ENCODE data around the gene KCNH1.
"Not testable (repeated sequence)": the region's sequence is repeated elsewhere in the genome, so short reads cannot be mapped to it uniquely, and the experiment has no call there.

The KCNH1 gene

DNA sequence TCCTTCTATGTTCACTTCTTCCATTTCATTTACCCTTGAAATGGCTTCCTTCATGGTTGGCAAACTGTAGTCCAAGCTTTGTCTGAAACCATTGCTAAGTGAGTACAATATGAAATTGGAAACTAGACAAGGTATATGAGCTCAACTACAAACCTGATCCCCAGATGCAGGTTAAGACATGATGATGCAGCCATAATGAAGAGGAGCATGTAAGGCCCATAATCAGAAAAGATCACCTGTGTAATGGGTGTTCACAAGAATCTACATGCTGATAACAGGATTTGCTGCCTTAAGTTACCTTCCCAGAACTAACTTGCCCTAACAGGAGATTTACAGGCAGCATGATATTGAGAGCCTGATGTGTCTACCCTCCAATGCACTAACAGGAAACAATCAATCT is 153.9 kb downstream of the KCNH1 start:
- H3K27me3 ChIP-seq (replicated peaks in 2 of 5; ENCODE audit: control insufficient read depth in 4 of 5, insufficient read depth in 5 of 5, low read length in 4 of 5): no peaks in the 10 kb centered on the region
- CTCF ChIA-PET: no interaction called here
- POLR2A ChIA-PET: no interaction called here
- H3K9me3 ChIP-seq (ENCODE audit: control extremely low read depth in 1 of 5, control insufficient read depth in 4 of 5, insufficient read depth in 2 of 5, low read depth in 1 of 5, low read length in 4 of 5): no peaks in the 10 kb centered on the region
- H3K4me3 ChIP-seq (ENCODE audit: control insufficient read depth in 1 of 7, extremely low read depth in 1 of 7, insufficient read depth in 4 of 7, low read depth in 2 of 7, low read length in 6 of 7): no peak overlapping the region
- H3K27ac ChIP-seq (ENCODE audit: insufficient read depth in 1 of 2, low read depth in 1 of 2, low read length in 2 of 2, poor library complexity in 1 of 2, severe bottlenecking in 2 of 2): no peak overlapping the region
- H3K36me3 ChIP-seq (ENCODE audit: control insufficient read depth in 4 of 4, insufficient read depth in 4 of 4, low read length in 3 of 4): no peaks in the 10 kb centered on the region
- no peaks in the 10 kb centered on the region for H3K4me1 ChIP-seq (ENCODE audit: control extremely low read depth in 1 of 4, control insufficient read depth in 4 of 4, insufficient read depth in 4 of 4, low read length in 3 of 4)
- DNase-seq: no peak

DNA sequence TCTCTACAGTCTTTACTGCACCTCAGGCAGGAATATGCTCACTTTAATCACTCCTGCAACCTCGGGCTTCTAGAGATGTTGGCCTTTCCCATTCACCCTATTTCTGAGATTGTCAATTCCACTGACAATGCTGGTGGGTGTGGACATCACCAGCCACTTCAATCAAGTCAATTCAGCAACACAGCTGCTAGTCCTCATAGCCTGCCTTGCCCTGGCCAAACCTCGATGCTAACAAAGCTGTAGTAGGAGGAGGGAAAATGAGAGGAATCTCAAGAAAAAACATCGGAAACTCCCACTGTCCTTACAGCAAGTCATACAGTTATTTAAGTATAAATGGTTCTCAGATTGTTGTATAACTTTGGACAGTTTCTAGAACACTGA is 155.0 kb downstream of the KCNH1 start:
- H3K4me3 ChIP-seq (ENCODE audit: control insufficient read depth in 1 of 7, extremely low read depth in 1 of 7, insufficient read depth in 4 of 7, low read depth in 2 of 7, low read length in 6 of 7): no peak overlapping the region
- ChIA-PET CTCF (no interaction called here), POLR2A (no interaction called here)
- no peak overlapping the region for H3K27ac ChIP-seq (ENCODE audit: insufficient read depth in 1 of 2, low read depth in 1 of 2, low read length in 2 of 2, poor library complexity in 1 of 2, severe bottlenecking in 2 of 2)
- no peaks in the 10 kb centered on the region for H3K27me3 ChIP-seq (replicated peaks in 2 of 5; ENCODE audit: control insufficient read depth in 4 of 5, insufficient read depth in 5 of 5, low read length in 4 of 5)
- no peaks in the 10 kb centered on the region for H3K4me1 ChIP-seq (ENCODE audit: control extremely low read depth in 1 of 4, control insufficient read depth in 4 of 4, insufficient read depth in 4 of 4, low read length in 3 of 4)
- WGBS (ENCODE audit: insufficient coverage): 90% methylated on average over 1 of the region's 3 CpGs
- H3K36me3 ChIP-seq (ENCODE audit: control insufficient read depth in 4 of 4, insufficient read depth in 4 of 4, low read length in 3 of 4): no peaks in the 10 kb centered on the region
- no peak for DNase-seq
- H3K9me3 ChIP-seq (ENCODE audit: control extremely low read depth in 1 of 5, control insufficient read depth in 4 of 5, insufficient read depth in 2 of 5, low read depth in 1 of 5, low read length in 4 of 5): no peaks in the 10 kb centered on the region

DNA sequence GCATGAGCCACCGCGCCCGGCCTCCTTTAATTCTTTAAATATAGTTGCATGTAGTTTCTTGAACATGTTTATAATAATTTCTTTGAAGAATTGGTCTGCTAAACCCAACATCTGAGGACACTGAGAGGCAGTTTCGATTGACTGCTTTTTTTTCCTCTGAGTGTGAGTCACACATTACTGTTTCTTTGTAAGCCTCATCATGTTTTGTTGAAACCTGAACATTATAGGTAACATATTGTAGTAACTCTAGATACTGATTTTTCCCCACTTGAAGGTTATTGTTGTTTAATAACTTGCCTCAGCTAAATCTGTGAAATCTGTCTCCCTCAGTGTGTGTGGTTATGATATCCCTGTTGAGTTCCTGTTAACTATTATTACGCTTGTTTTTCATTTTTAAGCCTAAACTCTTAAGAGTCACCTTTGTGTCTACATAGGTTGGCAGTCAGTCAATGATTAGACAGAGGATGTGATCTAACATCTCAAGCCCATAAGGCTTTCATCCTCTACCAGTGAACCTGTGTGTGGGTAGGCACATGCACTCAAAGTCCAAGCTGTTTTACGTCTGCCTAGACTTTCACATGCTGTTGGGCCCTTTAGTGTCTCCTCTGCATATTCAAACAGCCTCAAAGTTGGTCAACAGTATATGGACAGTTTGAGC is 155.5 kb downstream of the KCNH1 start:
- ChIA-PET CTCF (no interaction called here), POLR2A (no interaction called here)
- no peaks in the 10 kb centered on the region for H3K36me3 ChIP-seq (ENCODE audit: control insufficient read depth in 4 of 4, insufficient read depth in 4 of 4, low read length in 3 of 4)
- no peak overlapping the region for H3K27ac ChIP-seq (ENCODE audit: insufficient read depth in 1 of 2, low read depth in 1 of 2, low read length in 2 of 2, poor library complexity in 1 of 2, severe bottlenecking in 2 of 2)
- no peaks in the 10 kb centered on the region for H3K9me3 ChIP-seq (ENCODE audit: control extremely low read depth in 1 of 5, control insufficient read depth in 4 of 5, insufficient read depth in 2 of 5, low read depth in 1 of 5, low read length in 4 of 5)
- H3K4me1 ChIP-seq (ENCODE audit: control extremely low read depth in 1 of 4, control insufficient read depth in 4 of 4, insufficient read depth in 4 of 4, low read length in 3 of 4): no peaks in the 10 kb centered on the region
- 100% methylated on average over 1 of the region's 6 CpGs for WGBS (ENCODE audit: insufficient coverage)
- no peak for DNase-seq
- H3K4me3 ChIP-seq (ENCODE audit: control insufficient read depth in 1 of 7, extremely low read depth in 1 of 7, insufficient read depth in 4 of 7, low read depth in 2 of 7, low read length in 6 of 7): no peak overlapping the region
- H3K27me3 ChIP-seq (replicated peaks in 2 of 5; ENCODE audit: control insufficient read depth in 4 of 5, insufficient read depth in 5 of 5, low read length in 4 of 5): no peaks in the 10 kb centered on the region

DNA sequence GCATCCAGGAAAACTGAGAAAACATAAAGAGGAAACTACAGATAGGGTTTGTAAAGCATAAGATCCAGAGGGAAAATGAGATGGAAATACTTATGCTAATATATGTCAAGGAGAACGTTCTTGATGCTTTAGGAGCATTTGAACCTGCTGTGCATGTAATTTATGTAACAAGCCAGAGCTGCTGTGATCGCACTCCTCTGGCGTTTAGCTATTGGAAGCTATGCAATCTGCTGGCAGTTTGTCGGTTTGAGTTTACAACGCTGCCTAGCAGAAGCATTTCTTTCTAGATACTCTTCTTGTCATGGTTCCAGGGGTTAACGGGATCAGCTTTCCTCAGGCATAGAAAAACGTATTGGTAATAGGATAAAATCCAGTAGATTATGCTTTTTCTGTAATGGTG is 182.7 kb downstream of the KCNH1 start:
- 78% methylated on average over 5 of the region's 7 CpGs for WGBS (ENCODE audit: insufficient coverage)
- DNase-seq: no peak
- Histone ChIP-seq H3K4me1 (ENCODE audit: control extremely low read depth in 1 of 4, control insufficient read depth in 4 of 4, insufficient read depth in 4 of 4, low read length in 3 of 4) (no peaks in the 10 kb centered on the region), H3K27ac (ENCODE audit: insufficient read depth in 1 of 2, low read depth in 1 of 2, low read length in 2 of 2, poor library complexity in 1 of 2, severe bottlenecking in 2 of 2) (no peak overlapping the region), H3K4me3 (ENCODE audit: control insufficient read depth in 1 of 7, extremely low read depth in 1 of 7, insufficient read depth in 4 of 7, low read depth in 2 of 7, low read length in 6 of 7) (no peak overlapping the region), H3K9me3 (ENCODE audit: control extremely low read depth in 1 of 5, control insufficient read depth in 4 of 5, insufficient read depth in 2 of 5, low read depth in 1 of 5, low read length in 4 of 5) (no peaks in the 10 kb centered on the region), H3K27me3 (replicated peaks in 2 of 5; ENCODE audit: control insufficient read depth in 4 of 5, insufficient read depth in 5 of 5, low read length in 4 of 5) (no peaks in the 10 kb centered on the region), H3K36me3 (ENCODE audit: control insufficient read depth in 4 of 4, insufficient read depth in 4 of 4, low read length in 3 of 4) (no peaks in the 10 kb centered on the region)
- CTCF ChIA-PET: interaction anchor here (0.8 to 1.3 kb wide), 2 partner anchors 366 to 368 kb away, joined by 3 read pairs; no protein-coding TSS in a partner anchor
- POLR2A ChIA-PET: no interaction called here

DNA sequence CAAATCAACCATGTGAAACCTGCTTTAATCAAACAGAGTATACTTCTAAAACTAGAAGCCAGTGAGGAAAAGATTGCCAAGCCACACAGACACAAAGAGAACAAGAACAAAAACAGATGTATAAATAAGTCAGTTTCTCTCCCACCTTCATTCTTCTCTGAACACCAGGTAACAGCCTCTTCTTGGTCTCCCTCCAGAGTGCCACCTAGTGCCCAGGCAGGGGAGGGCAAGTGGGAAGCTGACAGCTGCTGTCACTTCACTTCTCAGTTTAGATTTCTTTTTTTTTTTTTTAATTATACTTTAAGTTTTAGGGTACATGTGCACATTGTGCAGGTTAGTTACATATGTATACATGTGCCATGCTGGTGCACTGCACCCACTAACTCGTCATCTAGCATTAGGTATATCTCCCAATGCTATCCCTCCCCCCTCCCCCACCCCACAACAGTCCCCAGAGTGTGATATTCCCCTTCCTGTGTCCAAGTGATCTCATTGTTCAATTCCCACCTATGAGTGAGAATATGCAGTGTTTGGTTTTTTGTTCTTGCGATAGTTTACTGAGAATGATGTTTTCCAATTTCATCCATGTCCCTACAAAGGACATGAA is 183.9 kb downstream of the KCNH1 start:
- not testable (repeated sequence) for H3K4me1 ChIP-seq (ENCODE audit: control extremely low read depth in 1 of 4, control insufficient read depth in 4 of 4, insufficient read depth in 4 of 4, low read length in 3 of 4); H3K27ac ChIP-seq (ENCODE audit: insufficient read depth in 1 of 2, low read depth in 1 of 2, low read length in 2 of 2, poor library complexity in 1 of 2, severe bottlenecking in 2 of 2); H3K36me3 ChIP-seq (ENCODE audit: control insufficient read depth in 4 of 4, insufficient read depth in 4 of 4, low read length in 3 of 4); H3K27me3 ChIP-seq (replicated peaks in 2 of 5; ENCODE audit: control insufficient read depth in 4 of 5, insufficient read depth in 5 of 5, low read length in 4 of 5); H3K9me3 ChIP-seq (ENCODE audit: control extremely low read depth in 1 of 5, control insufficient read depth in 4 of 5, insufficient read depth in 2 of 5, low read depth in 1 of 5, low read length in 4 of 5); H3K4me3 ChIP-seq (ENCODE audit: control insufficient read depth in 1 of 7, extremely low read depth in 1 of 7, insufficient read depth in 4 of 7, low read depth in 2 of 7, low read length in 6 of 7)
- POLR2A ChIA-PET: interaction anchor here (0.6 kb wide), 1 partner anchor 361 kb away, joined by 3 read pairs; no protein-coding TSS in a partner anchor
- WGBS (ENCODE audit: insufficient coverage): no CpG with 5 or more reads among the region's 2 CpGs
- peak; percentile 23 to 52 (median 36) for DNase-seq
- CTCF ChIA-PET: interaction anchor here (3.6 kb wide), 1 partner anchor 502 kb away, joined by 12 read pairs; no protein-coding TSS in a partner anchor

DNA sequence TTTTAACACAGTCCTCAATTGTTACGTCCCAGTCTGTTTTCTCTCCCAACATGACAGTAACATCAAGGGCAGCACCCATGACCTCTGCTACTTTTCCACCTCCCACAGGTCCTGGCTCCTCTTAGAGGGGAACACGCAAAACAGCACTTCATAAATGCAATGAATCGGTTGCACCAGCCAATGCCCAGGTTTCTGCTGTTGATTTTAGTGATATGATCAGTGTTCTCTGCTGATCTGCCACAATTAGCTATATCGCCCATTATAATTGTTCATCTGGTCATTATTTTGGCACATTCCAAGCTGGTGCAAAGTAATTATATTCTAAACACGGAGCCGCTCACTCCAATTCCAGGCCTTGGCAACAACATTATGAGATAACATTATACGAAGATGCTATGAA is 184.5 kb downstream of the KCNH1 start:
- DNase-seq: no peak
- Histone ChIP-seq H3K27ac (ENCODE audit: insufficient read depth in 1 of 2, low read depth in 1 of 2, low read length in 2 of 2, poor library complexity in 1 of 2, severe bottlenecking in 2 of 2) (no peak overlapping the region), H3K4me3 (ENCODE audit: control insufficient read depth in 1 of 7, extremely low read depth in 1 of 7, insufficient read depth in 4 of 7, low read depth in 2 of 7, low read length in 6 of 7) (no peak overlapping the region), H3K4me1 (ENCODE audit: control extremely low read depth in 1 of 4, control insufficient read depth in 4 of 4, insufficient read depth in 4 of 4, low read length in 3 of 4) (no peaks in the 10 kb centered on the region), H3K36me3 (ENCODE audit: control insufficient read depth in 4 of 4, insufficient read depth in 4 of 4, low read length in 3 of 4) (no peaks in the 10 kb centered on the region), H3K27me3 (replicated peaks in 2 of 5; ENCODE audit: control insufficient read depth in 4 of 5, insufficient read depth in 5 of 5, low read length in 4 of 5) (no peaks in the 10 kb centered on the region), H3K9me3 (ENCODE audit: control extremely low read depth in 1 of 5, control insufficient read depth in 4 of 5, insufficient read depth in 2 of 5, low read depth in 1 of 5, low read length in 4 of 5) (no peaks in the 10 kb centered on the region)
- CTCF ChIA-PET: interaction anchor here (3.6 kb wide), 1 partner anchor 501 kb away, joined by 12 read pairs; no protein-coding TSS in a partner anchor
- 93% methylated on average over 3 of the region's 7 CpGs for WGBS (ENCODE audit: insufficient coverage)
- POLR2A ChIA-PET: interaction anchor here (0.6 kb wide), 1 partner anchor 360 kb away, joined by 3 read pairs; no protein-coding TSS in a partner anchor

DNA sequence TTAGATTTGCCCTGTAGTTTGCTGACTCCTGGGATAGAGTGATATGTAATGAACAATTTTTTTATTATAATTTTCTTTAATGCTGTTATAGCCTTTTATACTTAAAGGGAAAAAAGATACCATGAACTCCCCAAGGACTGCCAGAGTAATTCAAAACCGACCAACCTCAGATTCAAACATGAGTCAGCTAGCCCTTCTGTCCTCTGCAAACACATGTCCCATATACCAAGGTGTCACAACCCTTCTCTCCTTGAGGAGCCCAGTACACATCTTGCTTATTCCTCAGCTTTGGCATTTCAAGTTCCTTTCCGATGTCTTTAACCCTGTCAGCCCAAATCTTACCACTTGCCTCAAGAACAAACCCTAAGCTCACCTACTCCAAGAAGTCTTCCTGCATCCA is 184.9 kb downstream of the KCNH1 start:
- H3K9me3 ChIP-seq (ENCODE audit: control extremely low read depth in 1 of 5, control insufficient read depth in 4 of 5, insufficient read depth in 2 of 5, low read depth in 1 of 5, low read length in 4 of 5): no peaks in the 10 kb centered on the region
- POLR2A ChIA-PET: no interaction called here

More for the DNA sequence above, 184.9 kb downstream of the KCNH1 start:
- CTCF ChIA-PET: interaction anchor here (3.6 kb wide), 1 partner anchor 501 kb away, joined by 12 read pairs; no protein-coding TSS in a partner anchor
- no peak overlapping the region for H3K4me3 ChIP-seq (ENCODE audit: control insufficient read depth in 1 of 7, extremely low read depth in 1 of 7, insufficient read depth in 4 of 7, low read depth in 2 of 7, low read length in 6 of 7)
- H3K4me1 ChIP-seq (ENCODE audit: control extremely low read depth in 1 of 4, control insufficient read depth in 4 of 4, insufficient read depth in 4 of 4, low read length in 3 of 4): no peaks in the 10 kb centered on the region
- 100% methylated on average over 1 of the region's 2 CpGs for WGBS (ENCODE audit: insufficient coverage)
- DNase-seq: no peak
- H3K27me3 ChIP-seq (replicated peaks in 2 of 5; ENCODE audit: control insufficient read depth in 4 of 5, insufficient read depth in 5 of 5, low read length in 4 of 5): no peaks in the 10 kb centered on the region
- no peaks in the 10 kb centered on the region for H3K36me3 ChIP-seq (ENCODE audit: control insufficient read depth in 4 of 4, insufficient read depth in 4 of 4, low read length in 3 of 4)
- H3K27ac ChIP-seq (ENCODE audit: insufficient read depth in 1 of 2, low read depth in 1 of 2, low read length in 2 of 2, poor library complexity in 1 of 2, severe bottlenecking in 2 of 2): no peak overlapping the region

Measured in common myeloid progenitor, CD34-positive (primary cell).